RPMI8226 (cell line): ENCODE measurements around the gene PIM3.

Experiments used
- DNase-seq: peaks from one replicate; pipeline ENCODE4 v3.0.0-alpha.2; 2015

The PIM3 gene

DNA sequence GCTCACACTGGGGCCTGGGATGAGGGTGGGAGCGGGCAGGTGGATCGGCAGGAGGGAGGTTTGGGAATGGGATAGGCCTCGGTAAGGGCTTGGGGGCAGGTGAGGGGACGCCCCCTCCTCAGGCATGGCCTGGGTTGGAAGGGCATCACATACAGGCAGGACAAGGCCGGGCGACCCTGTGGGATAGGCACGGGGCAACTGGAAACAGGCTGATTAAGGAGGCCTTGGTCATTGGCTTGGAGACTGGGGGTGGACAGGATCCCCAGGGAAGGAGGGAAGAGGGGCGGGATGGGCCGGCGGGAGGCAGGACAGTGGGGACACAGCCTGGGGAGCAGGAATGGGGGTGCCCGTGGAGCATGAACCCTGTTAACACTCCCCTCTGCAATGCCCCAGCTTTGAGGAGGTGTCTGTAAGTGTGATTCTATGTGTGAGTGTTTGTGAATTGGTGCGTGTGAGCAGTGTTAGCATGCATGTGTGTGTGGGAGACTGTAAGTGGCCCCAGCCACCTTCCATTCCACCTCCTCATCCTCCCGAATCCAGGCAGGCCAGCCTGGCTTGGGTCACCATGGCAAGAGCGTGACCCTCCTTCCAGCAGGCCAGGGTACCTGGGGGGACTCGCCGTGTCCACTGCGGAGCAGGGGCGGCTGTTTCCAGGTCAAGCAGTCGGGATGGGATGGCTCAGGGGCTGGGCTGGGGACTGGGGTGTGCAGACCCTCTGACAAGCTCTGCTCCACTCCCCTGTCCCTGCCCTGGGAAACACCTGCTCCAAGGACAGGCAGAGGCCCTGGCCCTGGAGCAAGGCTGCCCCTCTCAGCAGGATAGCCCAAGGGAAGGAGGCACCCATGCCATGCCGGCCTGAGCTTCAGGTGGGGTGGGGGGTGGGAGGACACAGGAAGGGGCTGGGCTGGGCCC lies 3.4 kb upstream of the PIM3 start:
- no peak for DNase-seq

DNA sequence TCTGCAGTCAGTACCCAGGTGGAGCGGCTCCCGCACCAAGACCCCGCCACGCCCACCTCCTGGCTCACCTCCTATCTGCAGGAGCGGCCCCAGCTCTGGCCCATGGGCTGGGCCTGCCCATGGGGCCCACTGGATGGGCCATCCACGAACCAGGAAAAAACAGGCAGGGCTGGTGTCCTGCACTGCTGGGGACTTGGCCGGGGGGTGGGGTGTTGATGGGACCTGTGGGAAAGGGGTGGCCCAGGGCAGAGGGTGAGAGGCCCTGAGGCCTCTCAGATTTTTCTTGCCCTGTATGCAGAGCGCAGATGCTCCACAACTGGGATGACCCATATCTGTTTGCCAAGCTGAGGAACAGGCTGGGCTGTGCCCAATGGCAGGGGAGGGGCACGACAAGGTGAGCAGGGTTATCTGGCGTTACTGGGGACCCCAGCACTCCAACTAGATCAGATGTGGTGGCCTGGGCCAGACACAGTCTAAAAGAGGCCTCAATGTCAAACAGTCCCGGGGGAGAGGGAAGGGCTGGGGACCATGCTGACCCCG lies 2.7 kb upstream of the PIM3 start:
- no peak for DNase-seq

DNA sequence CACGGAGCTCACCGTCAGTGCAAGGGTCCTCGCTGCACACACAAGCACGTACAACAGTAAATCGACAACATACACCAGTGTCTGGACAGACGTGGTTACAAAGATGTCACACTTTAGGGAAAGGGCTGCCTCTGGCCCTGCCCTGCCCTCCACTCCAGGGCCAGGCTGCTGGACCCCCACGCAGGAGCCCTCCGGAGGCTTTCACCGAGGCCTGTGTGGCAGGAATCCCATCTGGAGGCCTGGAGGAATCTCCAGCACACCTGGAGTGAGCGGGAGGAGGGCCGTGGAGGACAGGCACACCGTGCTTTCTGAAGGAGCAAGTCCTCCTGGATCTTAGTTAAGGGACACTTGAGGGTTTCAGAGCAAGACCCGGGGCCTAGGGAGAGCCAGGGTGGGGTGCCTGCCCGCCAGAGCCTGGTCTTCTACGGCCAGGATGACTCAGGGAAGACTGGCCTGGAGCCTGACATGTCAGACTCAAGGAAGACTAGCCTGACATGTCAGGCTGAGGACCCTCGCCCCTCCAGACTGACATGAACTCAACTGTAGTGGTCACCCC lies 2.1 kb upstream of the PIM3 start:
- no peak for DNase-seq

DNA sequence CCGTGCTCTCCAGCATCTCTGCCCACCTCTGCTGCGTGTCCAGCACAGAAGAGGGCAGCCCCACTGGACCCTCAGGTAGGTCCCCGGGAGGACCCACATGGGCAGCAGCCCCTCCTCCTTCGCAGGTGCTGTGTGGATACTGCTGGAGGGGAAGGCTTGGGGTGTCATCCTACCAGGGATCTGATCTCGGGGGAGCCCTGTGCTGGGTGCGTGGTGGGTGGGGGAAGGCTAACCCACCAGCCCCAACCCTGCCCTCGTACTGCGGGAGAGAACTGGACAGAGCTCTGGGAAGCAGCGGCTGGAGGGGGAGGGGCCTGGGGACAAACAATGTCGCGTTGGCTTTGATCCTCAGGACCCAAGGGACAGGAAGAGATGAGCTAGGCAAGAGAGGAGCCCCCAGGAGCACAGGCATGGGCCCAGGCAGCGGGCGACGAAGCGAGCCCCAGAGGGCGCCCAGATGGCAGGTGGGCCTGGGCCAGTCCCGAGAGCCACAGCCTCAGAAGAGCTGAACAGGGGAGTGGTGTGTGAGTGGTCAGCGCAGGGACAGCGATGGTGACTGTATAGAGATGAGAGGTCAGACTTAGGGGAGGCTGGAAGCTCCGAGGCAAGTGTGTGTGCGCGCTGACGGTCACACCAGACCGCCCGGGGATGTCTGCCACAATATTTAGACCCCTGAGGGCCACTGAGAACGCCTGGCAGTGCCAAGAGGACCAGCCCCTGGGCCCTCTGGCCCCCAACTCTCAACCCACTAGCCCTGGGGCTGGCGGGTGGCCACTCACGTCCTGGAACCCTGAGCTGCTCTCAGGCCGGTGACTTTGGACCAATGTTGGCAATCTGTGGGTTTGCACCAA lies 1.4 kb upstream of the PIM3 start:
- no peak for DNase-seq

DNA sequence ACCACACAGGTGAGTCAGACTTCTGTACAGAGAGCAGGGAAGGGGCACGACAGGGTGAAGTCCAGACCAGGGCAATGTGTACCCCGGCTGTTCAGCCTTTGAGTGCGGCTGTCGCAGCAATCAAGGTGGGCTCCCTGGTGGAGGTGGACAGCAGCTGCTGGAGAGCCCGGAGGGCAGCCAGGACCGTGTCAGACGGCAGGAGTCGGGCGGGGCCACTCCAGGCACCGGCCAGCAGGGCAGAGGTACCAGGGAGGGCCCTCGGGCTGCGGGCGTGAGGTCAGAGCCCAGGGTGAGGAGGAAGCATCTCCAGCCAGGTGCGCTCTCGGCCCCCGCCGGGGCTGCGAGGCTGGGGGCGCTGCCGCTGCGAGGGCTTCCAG lies 802 bp upstream of the PIM3 start:
- no peak for DNase-seq

DNA sequence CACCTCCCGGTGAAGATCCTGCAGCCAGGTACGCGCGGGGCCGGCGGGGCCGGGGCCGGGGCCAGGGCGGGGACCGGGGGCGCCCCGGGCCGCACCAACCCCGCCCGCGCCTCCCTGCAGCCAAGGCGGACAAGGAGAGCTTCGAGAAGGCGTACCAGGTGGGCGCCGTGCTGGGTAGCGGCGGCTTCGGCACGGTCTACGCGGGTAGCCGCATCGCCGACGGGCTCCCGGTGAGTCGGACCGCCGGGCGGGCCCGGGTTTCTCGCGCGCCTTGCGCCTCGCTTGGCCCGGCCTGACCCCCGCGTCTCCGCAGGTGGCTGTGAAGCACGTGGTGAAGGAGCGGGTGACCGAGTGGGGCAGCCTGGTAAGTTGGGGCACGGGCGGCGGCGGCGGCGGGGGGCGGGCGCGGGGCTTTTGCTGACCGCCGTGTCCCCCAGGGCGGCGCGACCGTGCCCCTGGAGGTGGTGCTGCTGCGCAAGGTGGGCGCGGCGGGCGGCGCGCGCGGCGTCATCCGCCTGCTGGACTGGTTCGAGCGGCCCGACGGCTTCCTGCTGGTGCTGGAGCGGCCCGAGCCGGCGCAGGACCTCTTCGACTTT lies 531 bp downstream of the PIM3 start:
- DNase-seq: peak; percentile 51

DNA sequence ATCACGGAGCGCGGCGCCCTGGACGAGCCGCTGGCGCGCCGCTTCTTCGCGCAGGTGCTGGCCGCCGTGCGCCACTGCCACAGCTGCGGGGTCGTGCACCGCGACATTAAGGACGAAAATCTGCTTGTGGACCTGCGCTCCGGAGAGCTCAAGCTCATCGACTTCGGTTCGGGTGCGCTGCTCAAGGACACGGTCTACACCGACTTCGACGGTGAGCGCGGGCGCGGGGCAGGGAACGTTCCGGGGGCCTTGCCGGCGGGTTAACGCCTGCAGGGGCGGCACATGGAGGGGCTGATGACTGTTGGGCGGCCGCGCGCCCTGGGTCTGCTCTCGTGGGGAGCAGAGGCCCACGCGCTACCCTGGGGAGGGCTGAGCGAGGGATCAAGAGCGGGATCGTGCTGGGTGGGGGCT lies 1.0 kb downstream of the PIM3 start:
- no peak for DNase-seq

DNA sequence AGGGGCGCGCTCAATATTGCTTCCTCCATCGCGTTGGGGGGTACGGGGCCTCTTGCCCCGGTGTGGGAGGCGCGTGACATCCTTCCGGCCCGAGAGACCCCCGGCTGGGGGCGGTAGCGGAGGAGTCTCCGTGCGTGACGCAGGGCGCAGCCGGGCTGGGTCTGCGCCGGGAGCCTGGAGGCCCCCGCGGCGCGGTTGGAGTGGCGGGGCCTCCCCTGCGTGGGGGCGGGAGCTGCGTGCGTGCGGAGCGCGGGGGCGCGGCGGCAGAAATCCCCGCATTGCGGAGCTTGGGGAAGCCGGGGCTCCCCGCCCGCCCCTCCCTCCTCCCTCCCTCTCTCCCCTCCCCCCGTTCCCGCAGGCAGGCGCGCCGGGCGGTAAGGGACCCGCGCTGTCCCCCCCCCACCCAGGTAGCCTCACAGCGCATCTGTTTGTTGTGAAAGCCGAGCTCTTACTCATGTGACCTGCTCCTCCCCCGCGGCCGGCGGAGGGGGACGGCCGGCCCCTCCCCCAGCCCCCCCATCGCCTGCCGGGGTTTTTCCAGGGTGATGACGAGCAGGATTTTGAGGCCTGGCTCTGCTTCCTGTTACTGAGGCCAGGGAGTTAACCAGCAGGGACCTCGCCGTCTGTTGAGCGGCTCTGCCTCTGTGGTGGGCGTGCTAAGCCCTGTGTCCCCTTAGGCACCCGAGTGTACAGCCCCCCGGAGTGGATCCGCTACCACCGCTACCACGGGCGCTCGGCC lies 1.6 kb downstream of the PIM3 start:
- peak; percentile 89 for DNase-seq

DNA sequence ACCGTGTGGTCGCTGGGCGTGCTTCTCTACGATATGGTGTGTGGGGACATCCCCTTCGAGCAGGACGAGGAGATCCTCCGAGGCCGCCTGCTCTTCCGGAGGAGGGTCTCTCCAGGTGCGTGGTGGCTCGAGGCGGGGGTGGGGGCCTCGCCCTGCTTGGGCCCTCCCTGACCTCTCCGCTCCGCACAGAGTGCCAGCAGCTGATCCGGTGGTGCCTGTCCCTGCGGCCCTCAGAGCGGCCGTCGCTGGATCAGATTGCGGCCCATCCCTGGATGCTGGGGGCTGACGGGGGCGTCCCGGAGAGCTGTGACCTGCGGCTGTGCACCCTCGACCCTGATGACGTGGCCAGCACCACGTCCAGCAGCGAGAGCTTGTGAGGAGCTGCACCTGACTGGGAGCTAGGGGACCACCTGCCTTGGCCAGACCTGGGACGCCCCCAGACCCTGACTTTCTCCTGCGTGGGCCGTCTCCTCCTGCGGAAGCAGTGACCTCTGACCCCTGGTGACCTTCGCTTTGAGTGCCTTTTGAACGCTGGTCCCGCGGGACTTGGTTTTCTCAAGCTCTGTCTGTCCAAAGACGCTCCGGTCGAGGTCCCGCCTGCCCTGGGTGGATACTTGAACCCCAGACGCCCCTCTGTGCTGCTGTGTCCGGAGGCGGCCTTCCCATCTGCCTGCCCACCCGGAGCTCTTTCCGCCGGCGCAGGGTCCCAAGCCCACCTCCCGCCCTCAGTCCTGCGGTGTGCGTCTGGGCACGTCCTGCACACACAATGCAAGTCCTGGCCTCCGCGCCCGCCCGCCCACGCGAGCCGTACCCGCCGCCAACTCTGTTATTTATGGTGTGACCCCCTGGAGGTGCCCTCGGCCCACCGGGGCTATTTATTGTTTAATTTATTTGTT lies 2.4 kb downstream of the PIM3 start:
- DNase-seq: no peak

DNA sequence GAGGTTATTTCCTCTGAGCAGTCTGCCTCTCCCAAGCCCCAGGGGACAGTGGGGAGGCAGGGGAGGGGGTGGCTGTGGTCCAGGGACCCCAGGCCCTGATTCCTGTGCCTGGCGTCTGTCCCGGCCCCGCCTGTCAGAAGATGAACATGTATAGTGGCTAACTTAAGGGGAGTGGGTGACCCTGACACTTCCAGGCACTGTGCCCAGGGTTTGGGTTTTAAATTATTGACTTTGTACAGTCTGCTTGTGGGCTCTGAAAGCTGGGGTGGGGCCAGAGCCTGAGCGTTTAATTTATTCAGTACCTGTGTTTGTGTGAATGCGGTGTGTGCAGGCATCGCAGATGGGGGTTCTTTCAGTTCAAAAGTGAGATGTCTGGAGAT lies 3.1 kb downstream of the PIM3 start:
- DNase-seq: no peak

DNA sequence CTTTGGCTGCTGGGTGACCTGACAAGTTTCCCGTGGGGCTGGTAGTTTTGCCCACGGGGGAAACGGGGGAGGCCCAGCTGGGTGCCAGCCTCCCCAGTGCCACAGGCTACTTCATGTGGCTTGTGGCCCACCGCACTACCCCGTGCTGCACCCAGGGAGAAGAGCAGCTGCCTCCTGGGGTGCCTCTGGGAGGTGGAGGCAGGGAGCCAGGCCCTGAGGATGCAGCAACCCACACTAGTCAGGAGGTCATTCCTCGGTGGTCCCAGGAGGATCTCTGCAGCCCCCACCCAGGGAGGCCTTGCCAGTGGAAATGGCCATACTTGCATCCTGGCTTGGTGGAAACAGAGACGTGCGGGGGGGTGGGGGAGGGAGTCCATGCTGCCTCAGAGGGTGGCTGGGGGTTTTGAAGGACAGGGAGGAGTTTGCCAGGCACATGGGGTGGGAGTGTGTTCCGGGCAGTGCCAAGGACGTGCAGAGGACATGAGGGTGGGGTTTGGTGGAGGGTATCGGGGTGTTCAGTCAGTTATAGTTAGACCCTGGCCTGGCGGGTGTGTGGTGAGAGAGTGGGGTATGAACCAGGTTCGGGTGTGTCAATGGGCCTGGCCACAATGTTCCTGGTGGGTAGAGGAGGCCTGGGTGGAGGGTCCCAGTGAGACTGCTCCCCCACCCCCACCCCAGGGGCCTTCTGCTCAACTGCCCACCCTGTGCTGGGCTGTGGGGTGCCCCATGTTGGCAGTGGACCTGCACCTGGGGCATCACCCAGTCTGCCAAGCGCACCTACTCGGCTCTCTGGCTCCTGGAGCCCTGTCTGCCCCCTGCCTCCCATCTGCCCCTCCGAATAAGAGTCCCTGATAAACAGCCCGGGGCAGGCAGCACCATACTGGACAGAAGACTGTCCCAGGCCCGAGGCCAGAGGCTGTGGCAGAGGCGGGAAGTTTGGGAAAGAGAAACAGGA lies 3.8 kb downstream of the PIM3 start:
- DNase-seq: no peak

DNA sequence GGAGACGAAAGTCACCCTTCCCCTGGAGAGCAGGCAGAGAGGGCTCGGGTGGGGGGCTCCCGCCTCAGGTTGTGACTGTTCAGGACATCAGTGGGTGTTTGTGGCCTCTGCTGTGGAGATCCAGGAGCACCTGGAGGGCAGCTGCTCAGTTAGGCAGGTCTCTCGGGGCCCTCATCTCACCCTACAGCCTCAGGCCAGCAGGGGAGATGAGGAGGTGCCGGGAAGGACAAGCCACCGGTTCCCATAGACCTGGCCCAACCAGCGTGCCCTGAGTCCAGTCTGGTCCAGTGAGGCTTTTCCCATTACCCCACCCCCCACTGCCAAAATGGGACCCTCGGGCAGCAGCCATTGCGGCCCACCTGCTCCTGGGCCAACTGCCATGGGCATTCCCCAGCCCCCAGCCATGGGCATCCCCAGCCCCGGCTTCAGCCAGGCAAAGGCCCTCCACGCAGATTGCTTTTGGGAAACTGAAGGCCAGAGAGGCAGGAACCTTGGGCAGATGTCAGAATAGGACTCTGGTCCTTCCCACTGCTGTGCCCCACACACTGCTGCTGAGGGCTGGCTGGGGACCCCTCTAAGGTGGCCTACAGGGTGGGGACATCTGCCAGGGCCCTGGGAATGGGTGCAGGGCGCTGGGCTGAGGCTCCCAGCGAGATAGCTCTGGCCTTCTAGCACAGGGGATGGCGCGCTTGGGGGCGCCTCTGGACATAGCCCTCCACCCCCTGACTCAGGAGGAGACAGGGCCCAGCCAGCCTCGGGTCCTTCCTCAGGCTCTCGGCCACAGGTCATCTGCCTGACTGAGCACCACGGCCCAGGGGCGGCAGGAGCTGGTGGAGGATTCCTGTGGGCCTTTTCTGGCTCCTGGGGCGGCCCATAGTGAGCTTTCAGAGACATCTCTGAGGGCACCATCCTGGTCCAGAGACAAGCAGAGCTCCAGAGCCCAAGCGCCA lies 4.8 kb downstream of the PIM3 start:
- DNase-seq: peak; percentile 37

DNA sequence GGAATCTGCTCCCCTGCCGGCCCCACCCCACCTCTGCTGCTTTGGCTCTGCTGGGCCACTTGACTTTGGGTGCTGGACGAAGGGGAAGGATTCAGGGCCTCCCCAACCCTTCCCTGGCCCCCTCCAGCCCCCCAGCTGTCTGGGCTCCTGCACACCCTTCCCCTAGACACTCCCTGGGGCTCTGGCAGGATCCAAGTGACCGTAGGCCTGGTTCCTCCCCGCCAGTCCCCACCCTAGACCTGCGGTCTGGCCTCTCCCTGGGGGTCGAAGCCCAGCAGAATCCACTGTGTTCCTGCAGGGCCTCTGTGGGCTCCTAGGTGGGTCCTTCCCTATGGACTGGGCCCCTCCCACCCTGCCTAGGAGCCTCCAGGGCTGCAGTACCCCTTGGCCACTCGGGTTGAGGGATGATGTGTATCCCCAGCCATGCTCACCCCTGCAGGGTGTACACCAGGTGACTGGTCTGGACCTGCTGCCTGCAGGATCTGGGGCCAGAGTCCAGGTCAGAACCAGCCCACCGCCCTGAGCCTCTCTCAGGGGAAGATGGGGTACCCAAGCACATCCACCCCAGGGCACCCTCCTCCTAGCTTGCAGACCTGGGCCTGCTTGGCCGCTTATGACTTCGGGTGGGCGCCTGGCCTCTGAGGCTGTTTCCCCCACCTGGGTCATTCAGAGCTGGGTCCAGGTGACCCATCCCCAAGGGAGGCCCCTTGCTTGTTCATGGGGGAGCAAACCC lies 5.6 kb downstream of the PIM3 start:
- no peak for DNase-seq

DNA sequence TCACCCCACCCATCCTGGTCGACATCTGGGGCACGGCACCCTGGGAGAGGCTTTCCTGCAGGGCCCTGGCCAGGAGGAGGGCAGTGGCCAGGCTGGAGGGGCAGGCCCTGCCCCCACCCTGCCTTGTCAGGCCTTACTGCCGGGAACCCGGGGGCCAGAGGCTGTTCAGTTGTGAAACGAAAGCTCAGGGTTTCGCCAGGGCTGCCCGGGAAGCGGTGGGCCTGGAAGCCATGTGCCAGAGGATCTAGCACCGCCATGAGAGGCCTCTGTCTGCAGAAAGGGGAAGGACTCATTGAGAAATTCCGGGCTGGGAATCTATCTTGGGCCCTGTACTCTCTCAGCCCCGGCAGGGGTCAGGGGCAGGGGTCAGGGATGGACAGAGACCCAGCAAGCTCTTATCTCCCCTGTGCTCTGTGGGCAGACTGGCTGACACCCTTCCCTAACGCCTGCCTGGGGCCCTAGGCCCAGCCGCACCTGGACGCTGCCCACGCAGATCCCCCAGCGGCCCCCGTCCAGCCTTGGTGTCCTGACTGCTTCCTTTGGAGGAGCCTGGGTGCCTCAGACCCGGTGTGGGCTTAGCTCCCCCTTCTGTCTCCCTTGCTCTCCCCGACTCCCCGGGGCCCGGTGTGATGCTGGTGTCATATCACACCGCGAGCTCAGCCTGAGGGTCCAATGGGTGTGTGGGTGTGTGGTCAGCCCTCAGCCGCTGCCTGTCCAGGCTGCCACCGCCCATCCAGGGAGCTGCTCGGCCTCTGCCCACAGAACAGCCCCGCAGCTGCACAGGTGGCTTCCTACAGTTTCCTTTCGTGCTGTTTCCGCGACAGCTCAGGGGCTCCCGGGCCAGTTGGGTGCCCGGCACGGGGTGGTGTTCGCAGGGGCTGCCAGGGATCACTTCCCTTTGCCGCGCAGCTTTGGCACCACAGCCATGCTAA lies 6.5 kb downstream of the PIM3 start:
- DNase-seq: peak; percentile 90

DNA sequence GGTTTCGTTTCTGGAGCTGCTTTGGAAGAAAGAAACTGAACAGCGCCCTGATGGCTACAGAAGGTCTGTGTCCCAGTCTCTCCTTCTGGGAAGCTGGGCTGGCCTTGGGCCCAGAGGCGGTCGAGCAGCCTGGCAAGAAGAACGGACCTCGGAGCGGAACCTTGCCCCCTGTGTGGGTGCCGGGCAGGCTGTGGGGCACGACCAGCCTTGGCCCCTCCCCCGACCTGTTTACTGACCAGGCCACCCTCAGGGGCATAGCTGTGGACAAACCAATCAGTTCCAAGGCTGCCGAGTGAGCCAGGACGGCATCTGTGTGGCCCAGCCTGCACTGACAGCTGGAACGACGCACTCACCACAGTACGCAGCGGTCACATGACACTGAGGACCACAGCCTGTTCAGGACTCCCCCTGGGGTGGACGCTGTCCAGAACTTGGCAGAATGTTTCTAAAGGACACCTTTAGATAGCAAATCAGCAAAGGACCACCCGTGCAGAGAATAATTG lies 7.2 kb downstream of the PIM3 start:
- DNase-seq: peak; percentile 34

DNA sequence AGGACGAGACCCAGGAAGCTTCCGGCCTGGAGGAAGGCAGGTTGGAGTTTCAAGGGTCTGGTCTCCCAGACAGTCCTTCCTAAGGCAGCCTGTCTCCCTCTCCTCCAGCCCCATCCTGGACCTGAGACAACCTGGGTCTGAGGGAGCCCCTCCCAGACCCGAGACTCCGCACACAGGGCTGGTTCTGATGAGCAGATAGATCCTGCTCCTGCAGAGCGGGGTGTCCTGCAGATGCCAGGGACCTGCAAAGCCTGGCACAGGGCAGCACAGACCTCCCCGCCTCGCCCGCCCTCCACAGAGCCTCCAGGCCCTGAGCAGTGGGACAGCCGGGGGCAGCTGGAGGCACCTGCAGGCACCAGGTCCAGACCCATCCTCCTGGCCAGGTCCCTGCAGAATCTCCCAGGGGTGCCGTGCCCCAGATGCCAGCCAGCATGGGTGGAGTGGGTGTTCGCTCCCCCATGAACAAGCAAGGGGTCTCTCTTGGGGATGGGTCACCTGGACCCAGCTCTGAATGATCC lies 7.8 kb downstream of the PIM3 start:
- no peak for DNase-seq
